ENCODE data around the gene CLCN7. TPM values are rescaled to one million over a fixed set of nuclear protein-coding genes. Genes with fewer than 3 reads are reported as not detected.

CLCN7 gene
- total and polyA plus RNA-seq, 2 of the 8 experiments (the other 6 are each of a cell fraction or from before 2014, with no cell fraction given), result 38.6 to 81.5 TPM

DNA sequence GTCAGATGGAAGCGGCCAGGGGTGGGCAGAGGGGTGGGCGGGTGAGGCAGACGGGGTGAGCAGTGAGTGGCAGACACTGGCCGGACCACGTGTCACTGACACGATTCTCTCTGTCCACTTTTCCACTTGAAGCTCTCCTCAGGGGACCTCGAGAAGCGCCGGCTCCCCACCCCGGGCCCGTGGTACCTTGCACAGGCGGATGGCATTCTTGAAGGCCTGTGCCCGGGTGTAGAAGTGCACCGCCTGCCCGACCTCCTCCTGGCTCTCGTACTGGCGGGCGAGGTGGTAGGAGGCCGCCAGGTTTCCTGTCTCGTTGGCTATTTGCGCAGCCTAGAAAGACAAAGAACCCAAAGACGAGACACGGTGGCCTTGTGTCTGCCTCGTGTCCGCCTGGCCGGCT, 49.5 kb upstream of the CLCN7 start (continued):
- TF ChIP-seq TCF12 (IDR thresholded peaks at IDR 0.05; ENCODE audit: low read depth, low read length), result no peak
